ENCODE results near the gene DDX51. TPM values are rescaled to one million over a fixed set of nuclear protein-coding genes. Genes with fewer than 3 reads are reported as not detected.

Gene DDX51
- polyA plus RNA-seq (2011; rRNA removed) (10.2 and 11.4 TPM in 2 replicates), polyA plus RNA-seq (2017; fragmentation: RNase III; extraction: RNeasy Plus Mini Kit Qiagen cat#74134 plus additional on column Dnase treatment) (21.8 to 23.7 TPM (median 22.6 TPM) in 3 replicates), polyA minus RNA-seq (2011; rRNA and poly(A)+ RNA removed) (11.4 and 16.5 TPM in 2 replicates)
- polyA plus RNA-seq (2012; cell fraction: cytosol; rRNA removed), result 37.4 and 40.5 TPM in 2 replicates
- polyA plus RNA-seq (2012; cell fraction: nucleus; rRNA removed), result 76.9 and 86.0 TPM in 2 replicates

- DNase-seq (ENCODE audit: low read depth in 1 of 2, low spot score in 1 of 2) (peak; percentile 94 to 96), FAIRE-seq (peak; percentile 67), ATAC-seq (peak; percentile 72 to 83)
- Histone ChIP-seq H3K9me3 (no peaks in the 10 kb centered on the region), H3K4me2 (peak within 1 kb of the TSS; percentile 93), H3K4me1 (peaks cover 16% of the 10 kb centered on the region; the same call in 2 of the 3 replicates), H3K4me3 (peak within 1 kb of the TSS; percentile 99), H3K27ac (peak within 1 kb of the TSS; percentile 94 to 98)
- TF ChIP-seq MAZ (IDR thresholded peaks at IDR 0.05; ENCODE audit: borderline replicate concordance, low read depth, low read length) (peak; percentile 80), RNF2 (IDR thresholded peaks at IDR 0.05; ENCODE audit: borderline replicate concordance, low read depth) (no peak), CHD2 (IDR thresholded peaks at IDR 0.05; ENCODE audit: low read length, partially characterized antibody) (no peak), FOSL2 (IDR thresholded peaks at IDR 0.05) (no peak), FOSL2 (CRISPR knock-in tag; IDR thresholded peaks at IDR 0.05) (peak; percentile 79), POLR2A (IDR thresholded peaks at IDR 0.05; ENCODE audit: low read length) (peak; percentile 94), NFE2L2 (conservative IDR thresholded peaks at IDR 0.05; ENCODE audit: low read length) (no peak), REST (IDR thresholded peaks at IDR 0.05) (peak; percentile 43; the same call in 1 of the 2 replicates), RAD21 (conservative IDR thresholded peaks at IDR 0.05 in 1 of 2, IDR thresholded peaks at IDR 0.05 in 1 of 2) (no peak), JUN (IDR thresholded peaks at IDR 0.05) (peak; percentile 61 to 94; a peak in 4 of 5 replicates), PHF8 (IDR thresholded peaks at IDR 0.05; ENCODE audit: borderline replicate concordance, low read depth) (peak; percentile 95; the same call in 1 of the 2 replicates), RFX5 (IDR thresholded peaks at IDR 0.05) (peak; percentile 76), KDM5A (IDR thresholded peaks at IDR 0.05) (peak; percentile 78), MYC (IDR thresholded peaks at IDR 0.05; ENCODE audit: borderline replicate concordance, low read length) (peak; percentile 96), BHLHE40 (IDR thresholded peaks at IDR 0.05; ENCODE audit: low read depth, low read length) (peak; percentile 78; the same call in 1 of the 2 replicates)
- TF ChIP-seq, protein P1, sequence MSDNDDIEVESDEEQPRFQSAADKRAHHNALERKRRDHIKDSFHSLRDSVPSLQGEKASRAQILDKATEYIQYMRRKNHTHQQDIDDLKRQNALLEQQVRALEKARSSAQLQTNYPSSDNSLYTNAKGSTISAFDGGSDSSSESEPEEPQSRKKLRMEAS (IDR thresholded peaks at IDR 0.05), result peak; percentile 96
- TF ChIP-seq, protein P2, sequence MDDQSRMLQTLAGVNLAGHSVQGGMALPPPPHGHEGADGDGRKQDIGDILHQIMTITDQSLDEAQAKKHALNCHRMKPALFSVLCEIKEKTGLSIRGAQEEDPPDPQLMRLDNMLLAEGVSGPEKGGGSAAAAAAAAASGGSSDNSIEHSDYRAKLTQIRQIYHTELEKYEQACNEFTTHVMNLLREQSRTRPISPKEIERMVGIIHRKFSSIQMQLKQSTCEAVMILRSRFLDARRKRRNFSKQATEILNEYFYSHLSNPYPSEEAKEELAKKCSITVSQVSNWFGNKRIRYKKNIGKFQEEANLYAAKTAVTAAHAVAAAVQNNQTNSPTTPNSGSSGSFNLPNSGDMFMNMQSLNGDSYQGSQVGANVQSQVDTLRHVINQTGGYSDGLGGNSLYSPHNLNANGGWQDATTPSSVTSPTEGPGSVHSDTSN (IDR thresholded peaks at IDR 0.05), result peak; percentile 65; the same call in 1 of the 2 replicates
- TF ChIP-seq, protein P3, sequence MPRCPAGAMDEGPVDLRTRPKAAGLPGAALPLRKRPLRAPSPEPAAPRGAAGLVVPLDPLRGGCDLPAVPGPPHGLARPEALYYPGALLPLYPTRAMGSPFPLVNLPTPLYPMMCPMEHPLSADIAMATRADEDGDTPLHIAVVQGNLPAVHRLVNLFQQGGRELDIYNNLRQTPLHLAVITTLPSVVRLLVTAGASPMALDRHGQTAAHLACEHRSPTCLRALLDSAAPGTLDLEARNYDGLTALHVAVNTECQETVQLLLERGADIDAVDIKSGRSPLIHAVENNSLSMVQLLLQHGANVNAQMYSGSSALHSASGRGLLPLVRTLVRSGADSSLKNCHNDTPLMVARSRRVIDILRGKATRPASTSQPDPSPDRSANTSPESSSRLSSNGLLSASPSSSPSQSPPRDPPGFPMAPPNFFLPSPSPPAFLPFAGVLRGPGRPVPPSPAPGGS (IDR thresholded peaks at IDR 0.05), result peak; percentile 88
- CTCF ChIA-PET, result interaction anchor here (1.8 kb wide), 1 partner anchor 10 kb away, joined by 6 read pairs; no protein-coding TSS in a partner anchor
- POLR2A ChIA-PET, result no interaction called here
- 0% methylated on average over 1 of the region's 100 CpGs for whole genome bisulfite sequencing (ENCODE audit: missing lambda C conversion rate)
These were observed at the start of gene DDX51, which contains the start of gene NOC4L for GRCh38 chr12:132144115-132144809. Gene DDX51, minus strand, starts transcription at chr12:132144319. Its CDS starts 23 bp downstream, at chr12:132144296. Gene NOC4L, plus strand, starts transcription at chr12:132144457. Its CDS starts 32 bp downstream, at chr12:132144489.

Measured in A549 (cell line).